NCI-H748 (cell line): Measurements from ENCODE around the gene UBTF.

Experiments used
- DNase-seq: peaks from one replicate; lab custom pipeline; 2025; ENCODE audit not compliant: unreplicated experiment; lab: John Stamatoyannopoulos, UW

UBTF gene

DNA sequence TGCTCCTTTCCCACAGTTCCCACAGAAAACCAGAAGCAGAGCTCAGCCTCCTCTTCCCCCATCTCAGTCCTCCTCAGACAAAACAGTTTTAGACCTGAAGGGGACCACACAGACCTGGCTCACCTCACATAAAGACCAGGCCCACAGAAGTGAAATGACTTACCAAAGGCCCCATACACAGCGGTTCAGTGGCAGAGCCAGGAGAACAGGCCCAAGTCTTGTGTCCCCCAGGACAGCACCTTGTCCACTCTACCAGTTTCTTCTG lies 5.3 kb downstream of the UBTF start:
- no peak for DNase-seq

DNA sequence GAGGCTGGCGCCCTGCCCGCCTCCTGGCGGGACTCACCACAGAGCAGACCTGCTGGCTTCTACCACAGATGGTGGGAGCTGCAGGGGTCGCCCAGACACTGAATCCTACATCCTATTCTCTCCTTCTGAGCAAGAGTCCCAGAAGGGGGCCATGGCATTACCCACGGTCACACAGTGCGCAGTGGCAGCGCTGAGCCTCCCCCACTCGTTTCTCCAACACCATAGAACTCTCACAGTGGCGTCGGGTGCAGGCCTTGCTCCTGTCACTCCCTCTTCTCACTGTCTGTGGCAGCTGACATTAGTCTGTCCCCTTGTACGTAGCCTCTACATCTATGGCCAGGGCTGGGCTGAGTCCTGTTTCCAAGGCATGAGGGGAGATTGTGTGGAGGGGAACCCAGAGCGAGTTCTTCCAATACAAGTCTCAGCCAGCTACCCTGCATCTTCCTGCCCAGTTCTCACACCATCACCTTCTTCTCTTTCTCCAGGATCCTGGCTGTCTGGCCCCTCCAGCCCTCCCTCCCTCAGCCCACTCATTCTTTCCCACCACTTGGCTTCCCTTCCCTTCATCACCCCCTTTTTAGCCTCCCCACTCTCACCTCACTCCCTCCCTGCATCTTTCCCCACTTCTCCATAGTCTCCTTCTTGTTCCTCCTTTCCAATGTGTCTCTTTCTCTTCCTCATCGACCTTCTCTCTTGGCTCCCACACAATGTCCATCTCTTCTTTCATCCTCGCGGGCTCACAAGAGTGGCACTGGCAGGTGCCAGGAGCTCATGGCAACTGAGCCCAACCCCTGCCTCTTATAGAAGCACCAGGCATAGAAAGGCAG lies 5.9 kb downstream of the UBTF start:
- no peak for DNase-seq

DNA sequence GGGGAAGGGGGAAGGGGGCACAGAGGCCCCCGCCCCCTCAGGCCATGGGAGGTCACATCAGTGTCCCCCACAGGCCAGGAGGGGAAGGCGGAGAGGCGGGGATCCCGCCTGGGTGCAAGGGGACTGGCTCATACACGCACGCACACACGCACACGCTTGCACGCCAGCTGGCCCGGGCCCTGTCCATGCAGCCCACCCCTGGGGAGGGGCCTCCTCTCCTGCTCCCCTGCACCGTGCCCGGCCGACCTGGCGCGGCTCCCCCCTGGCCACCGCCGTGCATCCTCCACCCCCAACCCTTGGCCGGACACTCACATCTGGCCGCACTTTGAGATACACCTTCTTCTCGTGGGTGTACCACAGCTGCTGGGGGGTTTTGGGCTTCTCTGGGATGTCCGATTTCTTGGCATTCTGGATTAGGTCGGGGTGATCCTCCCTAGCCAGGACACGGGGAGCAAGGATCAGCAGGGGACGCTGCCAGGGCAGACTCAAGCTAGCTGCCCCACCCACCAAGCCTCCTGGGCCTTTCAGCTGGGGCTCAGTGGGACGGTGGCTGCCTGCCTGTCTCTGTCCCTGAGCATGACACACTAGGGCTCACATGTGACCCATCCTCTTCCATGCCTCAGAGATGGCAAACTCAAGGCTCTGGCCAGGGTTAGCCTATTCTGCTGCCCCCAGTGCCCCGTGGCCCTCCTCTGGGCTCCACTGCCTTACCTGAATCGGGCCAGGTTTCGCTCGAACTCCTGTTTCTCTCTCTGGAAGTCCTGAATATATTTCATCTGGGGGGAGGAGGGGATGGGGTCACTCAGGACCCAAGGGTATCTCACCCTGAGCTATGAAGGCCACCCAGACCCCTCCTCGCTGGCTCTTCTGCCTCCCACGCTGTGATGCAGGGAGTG lies 6.7 kb downstream of the UBTF start:
- DNase-seq = no peak

DNA sequence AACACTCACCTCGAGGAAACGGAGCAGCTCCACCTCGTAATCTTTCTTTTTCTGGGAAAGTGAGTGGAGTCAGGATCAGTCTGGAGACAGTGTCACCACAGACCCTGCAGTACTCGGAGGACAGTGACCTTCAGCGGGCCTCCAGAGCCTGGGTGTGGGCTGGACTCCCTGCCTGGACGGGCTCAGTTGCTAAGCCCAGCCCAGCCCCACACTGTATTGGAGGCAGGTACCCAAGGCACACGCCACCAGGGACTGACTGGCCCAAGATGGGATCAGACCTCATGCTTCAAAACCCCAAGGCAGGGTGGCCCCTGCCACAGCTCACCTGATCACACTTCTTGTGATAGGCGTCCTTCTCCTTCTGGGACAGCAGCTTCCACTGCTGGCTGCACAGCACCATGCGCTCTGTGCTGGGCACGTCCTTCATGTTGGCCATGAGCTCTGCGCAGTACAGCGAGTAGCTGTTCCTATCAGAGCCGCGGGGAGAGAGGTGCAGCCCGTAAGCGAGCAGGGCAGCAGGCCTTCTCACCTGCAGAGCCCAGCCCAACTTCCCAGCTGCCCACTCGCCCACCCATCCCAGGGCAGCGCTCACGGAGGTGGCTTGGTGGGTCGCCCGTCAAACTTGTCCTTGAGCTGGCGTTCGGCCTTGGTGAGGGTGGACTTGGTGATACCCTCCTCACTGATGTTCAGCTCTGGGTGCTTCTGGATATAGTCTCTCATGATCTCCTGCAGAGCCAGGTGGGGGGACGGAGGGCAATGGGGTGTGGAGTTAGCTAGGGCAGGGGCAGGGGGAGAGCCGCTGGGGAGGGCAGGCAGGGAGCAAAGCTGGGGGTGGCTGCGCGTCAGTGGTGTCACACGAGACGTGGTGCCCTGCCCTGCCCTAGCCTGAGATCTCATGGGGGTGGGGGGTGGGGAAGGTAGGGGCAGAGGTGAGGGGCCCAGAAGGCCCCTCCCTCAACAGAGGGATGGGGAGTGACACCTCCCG lies 7.9 kb downstream of the UBTF start:
- DNase-seq = no peak

DNA sequence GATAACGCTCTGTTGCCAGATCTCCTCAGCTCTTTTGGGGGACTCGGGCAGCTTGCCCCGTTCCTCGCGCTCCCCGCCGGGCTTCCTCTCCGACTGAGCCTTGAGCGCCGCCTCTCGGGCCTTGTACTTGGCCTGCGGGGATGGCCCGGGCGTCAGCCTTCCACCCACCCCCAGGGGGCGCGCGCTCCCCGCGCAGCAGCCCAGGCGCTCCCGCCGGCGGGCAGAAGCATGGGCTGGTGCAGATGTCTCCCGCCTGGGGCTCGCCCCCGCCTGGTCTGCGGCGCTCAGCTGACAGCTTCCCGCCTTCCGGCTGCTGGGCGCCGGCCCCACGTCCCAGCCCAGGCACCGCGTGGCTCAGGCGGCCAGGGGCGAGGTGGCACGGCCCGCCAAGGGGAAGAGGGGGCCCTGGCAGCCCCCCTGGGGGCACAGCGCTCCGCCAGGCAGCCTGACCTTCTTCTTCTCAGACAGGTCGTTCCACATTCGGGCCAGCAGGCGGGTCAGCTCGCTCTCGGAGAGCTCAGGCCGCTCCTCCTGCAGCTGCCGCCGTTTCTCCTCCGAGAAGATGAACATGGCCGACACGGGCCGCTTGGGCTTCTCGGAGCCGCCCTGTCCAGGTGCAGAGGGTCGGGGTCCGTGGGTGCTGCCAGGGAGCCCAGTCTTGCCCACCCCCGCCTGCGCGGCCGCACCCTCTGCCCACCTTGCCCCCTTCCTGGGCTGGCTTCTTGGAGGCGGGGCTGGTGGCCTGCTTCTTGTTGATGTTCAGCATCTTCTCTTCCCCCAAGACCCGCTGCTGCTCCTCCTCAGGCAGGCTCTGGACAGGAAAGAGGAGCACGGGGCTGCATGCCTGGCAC lies 8.9 kb downstream of the UBTF start:
- peak; percentile 88 for DNase-seq

DNA sequence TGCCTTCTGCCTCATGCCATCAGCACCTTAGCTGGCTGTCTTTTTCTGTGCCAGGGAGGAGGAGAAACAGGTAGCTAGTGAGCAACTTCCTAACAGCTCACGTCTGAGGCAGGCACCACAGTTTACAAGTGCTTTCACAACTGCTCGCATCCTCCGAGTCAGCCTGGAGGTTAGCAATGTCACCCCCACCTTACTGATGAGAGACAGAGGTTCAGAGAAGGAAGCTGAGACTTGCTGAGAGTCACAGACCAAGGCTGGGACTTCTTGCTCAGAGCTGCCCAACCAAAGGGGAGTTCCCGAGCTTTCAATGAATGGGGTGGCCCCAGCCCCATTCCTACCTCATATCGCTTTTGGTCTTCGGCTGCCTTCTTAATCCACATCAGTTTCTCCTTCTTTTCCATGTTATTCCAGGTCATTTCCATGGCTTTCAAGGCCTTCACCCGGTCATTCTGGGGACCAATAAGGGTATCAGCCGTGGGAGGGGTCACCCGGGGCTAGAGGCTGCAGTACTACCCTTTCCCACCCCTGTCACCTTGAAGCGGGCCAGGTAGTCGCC lies 9.6 kb downstream of the UBTF start:
- DNase-seq = no peak

DNA sequence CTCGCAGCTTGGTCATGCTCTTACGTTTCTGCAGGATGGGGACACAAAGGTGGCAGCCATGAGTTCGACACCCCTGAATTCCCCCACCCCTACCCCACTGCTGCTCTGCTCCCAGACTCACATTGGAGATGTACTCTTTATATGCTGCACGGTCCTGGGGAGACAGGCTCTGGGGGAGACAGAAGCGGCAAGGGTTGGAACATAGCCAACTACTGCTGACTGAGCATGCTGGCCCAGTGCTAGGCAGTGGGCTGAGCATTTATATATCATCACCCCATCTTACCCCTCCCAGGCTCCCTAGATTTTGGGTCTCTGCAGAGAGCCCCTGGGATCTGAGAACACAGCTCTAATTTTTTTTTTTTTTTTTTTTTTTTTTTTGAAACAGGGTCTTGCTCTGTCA lies 11.7 kb downstream of the UBTF start:
- no peak for DNase-seq

DNA sequence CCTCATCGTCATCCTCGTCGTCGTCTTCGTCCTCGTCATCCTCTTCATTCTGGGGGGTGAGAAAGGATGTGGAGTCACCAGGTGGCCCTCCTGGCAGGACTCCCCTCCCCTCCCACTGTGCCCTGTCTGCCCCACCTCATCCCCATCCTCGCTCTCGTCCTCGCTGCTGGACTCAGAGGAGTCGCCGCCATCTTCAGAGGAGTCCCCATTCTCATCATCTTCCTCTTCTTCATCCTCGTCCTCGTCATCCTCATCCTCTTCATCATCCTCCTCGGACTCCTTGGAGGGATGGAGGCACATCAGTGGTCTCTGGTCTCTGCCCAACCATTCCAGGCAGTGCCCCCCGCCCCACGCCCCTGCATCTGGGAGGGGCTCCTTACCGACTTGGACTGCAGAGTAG lies 12.2 kb downstream of the UBTF start:
- DNase-seq = no peak

DNA sequence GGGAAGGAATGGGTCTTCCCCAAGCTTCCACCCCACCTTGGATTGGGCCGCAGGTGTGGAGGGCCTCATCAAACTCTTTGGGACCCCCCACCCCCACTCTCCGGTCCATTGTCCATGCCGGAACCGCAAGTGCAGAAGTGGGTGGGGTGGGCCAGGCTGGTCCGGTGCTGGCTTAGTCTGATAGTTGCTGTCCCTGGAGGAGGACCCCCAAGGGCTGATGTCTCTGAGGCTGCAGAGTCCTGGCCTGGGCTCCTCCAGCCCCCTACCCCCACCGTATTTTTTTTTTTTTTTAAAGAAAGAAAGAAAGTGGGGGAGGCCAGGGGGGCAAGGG lies 12.7 kb downstream of the UBTF start:
- DNase-seq = no peak

DNA sequence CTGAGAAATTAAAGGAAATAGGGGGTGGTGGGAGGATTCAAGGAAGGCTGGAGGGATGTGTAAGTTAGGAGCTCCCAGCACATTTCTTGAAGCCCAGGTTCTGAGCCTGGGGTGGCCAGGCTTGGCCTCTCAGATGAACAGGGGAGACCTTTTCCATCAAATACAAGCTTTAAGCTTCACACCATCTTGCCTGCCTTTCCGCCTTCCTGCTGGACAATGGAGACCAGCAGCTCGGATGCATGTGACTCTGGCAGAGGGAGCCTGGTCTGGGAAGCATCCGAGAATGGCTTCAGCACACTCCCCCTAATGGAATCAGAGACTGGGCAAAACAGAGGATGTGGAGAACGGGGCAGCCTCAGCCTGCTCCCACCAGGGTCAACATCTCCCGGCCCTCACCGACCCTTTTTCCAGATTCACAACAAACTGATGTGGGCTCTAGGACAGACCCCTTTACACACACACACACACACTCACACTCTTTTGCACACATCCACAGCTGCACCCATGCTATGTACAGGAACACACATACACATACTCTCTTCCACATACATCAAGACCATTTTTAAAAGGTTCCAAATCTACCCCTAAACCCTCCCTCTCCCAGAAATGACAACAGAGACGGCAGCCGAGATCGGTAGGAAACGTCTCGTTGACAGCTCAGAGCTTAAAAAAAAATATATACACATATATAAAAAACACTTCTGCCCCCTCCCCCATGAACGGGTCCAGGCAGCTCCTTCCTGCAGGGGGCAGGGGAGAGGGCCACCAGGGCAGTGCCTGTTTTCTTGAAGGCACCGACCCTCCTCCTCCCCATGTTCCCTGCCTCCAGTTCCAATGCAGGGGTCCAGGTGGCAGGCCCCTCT lies 13.3 kb downstream of the UBTF start:
- no peak for DNase-seq

DNA sequence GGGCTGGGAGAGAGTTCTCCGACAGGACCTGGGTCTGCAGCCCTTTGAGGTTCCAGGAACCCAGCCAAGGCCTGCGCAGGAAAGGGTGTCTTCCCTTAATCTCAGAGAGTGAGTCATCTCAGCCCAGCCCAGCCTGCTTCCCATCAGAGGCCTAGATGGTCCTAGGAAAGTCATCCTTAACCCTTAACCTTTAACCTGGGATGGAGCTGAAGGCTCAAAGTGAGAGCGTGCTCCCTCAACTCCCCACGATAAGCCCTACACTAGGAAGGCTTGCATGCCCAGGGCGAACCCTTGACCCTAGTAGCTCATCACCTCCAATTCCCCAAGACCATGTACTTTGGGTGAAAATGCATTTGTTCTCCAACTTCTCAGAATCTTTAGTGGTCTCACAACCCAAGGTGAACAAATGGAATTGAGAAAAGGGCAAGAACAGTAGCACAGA lies 15.0 kb downstream of the UBTF start:
- no peak for DNase-seq

DNA sequence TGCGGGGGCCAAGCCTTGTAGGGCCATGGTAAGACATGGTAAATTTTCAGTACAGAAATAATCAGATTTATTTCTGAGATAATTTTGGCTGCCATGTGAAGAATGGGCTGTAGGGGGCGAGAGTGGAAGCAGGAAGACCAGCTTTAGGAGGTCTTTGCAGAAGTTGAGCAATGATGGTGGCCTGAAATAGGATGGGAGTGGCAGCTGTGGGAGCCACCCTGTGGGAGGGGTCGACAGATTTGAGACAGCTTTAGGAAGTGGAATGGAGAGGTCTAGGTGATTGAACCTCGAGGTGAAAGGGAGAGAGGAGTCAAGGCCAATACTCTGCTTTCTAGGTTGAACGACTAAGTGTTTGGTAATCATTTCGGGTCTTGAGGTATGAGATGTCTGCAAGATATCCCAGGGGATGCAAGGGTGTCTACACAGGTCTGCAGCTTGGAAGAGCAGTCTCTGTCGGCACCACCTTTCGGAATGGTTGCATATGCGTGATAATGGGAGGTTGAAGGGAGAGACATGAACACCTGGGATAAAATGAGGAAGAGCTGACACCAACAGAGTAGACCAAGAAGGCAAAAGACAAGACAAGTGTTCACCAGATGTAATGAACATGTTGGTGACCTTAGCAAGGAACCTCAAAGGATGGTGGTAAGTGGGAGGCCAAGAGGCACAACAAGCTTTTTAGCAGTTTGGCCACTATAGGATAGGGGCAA lies 15.6 kb downstream of the UBTF start:
- DNase-seq = peak; percentile 82

DNA sequence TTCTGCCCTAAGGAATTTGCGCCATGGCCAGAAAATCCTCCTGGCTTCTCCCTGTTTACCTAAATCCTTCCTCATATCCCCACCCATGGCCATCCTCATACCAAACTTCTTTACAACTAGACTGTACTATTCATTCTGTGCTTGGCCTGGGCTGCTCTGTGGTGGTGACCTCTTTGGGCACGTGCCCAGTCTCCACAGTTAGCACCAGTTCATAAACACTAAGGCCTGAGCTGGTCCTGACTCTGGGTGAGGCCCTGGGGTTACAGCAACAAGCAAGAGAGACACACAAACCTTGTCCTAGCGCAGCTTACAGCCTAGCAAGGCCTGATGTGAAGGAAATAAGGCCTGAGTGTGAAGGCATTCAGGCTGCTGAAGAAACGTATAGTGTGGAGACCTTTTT lies 16.7 kb downstream of the UBTF start:
- DNase-seq = no peak

DNA sequence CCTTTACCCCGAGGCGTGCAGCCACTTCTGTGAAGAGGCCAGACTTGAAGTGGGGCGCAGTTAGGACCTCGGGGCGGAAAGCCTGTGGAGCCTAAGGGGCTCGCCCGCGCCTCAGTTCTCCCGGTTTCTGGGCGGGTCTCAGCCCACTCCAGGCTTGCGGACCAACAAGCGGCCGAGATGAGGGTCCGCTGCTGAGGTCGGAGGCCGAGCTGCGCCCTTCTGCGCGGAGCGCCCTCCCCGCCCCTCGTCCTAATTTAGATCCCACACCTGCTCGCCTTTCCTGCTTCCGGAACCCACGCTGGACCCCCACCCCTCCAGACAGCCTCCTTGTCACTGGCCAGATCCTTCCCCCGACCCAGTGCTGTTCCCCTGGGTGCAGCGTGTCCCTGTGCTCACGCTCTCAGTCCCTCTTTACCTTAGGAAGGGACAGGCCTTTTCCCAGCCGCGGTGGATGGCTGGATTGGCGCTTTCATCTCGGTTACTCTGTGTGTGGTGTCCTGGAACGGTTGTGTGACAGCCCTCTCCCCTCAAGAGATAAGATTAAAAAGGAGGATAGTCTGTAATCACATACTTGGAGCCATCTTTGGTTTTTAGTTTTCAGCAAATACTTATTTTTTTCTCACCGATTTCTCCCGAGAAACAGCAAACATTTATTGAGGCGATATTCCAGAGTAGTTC lies 18.9 kb downstream of the UBTF start:
- no peak for DNase-seq

DNA sequence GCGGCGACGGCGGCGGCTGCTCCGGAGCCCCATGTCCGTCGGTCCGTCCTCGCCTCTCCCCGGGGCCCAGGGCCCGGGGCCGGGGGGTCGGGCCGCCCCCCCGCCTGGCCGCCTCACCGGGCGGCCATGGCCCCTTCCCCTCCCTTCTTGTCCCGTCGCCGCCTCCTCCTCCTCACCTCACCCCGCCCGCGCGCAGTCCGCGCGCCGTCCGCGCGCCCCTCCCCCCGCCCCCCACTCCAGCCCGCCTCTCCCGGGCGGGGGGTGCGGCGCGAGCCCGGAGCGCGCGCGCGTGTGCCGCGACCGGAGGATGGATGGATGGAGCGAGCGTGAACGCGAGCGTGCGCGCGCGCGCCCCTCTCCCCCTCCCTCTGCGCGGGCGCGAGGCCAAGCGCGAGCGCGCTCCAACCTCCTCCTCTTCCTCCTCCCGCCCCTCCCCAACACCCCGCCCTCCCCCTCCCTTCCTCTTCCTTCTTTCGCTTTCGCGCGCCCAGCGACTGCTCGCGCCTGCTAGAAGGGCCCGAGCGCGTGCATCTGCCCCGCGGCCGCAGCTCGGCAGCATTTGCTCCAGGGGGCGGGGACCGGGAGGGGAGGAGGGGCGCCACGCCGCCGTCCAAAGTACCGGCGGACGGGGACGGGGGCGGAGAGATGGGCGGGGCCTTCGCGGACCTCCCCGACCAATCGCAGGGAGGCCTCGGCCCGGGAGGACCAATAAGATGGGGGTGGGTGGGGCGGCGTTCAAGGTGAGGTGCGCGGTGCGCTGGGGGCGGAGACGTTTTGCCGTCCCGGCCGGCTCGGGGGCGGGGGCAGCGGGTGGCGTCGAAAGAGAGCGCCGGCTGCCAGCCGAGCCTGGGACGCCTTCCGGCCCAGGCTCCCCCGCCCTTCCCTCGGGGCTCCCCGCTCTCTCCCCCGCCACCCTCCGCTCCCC lies 19.7 kb downstream of the UBTF start, which contains the start of gene ATXN7L3:
ATXN7L3 (minus strand) TSS at position 332 of the 925 bp plus-strand sequence. CDS start 1,814 bp downstream, outside the sequence.
- peak; percentile 98 for DNase-seq

DNA sequence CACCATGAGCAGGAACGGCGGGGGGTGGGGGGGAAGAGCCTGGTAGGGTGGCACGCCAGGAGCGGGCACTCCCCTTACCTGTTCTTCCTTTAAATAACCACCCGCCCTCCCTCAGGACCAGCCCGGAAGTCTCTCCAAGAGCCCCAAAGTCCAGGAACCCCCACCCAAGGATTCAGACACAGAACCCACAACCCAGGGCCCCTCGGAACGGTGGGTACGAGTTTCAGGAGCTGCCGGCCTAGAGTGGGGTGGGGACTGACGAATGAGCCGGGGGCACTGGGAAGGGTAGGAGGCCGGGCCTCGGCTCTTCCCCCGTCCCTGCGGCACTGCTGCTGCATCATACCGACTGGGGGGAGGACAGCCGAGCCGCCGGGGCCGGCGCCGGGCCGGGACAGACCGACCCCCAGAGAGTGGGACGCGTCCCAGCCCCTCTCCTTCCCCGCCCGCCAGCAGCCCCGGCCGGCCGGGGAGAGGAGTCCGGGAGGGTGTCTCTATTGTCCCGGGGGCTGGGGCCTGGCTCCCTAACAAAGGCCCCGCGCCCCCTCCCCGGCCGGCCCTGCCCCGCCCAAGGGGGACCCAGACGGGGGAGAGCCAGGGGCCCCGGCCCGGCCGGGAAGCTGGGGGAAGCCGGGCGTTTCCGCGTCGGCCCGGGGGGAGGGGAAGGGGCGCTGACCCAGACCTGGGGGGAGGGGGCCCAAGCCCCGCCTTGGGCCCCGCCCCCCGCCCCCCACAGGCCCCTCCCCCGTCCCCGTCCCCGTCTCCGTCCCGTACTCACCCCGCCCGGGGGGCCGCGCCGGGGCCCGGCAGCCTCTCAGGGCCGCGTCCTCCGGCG lies 20.5 kb downstream of the UBTF start:
- peak; percentile 75 for DNase-seq
